Endometrium (tissue), 2 donors: ENCODE measurements around the gene MEX3A.
"Not testable (repeated sequence)": the region's sequence is repeated elsewhere in the genome, so short reads cannot be mapped to it uniquely, and the experiment has no call there.

Experiments
- FAIRE-seq: peaks from 2 replicates; lab custom pipeline; 2012; peaks lifted over from hg19 to GRCh38; lab: Jason Lieb, UNC
- donor health status: control.
- donor health status: control.

MEX3A gene

GRCh38 chr1:156082309-156083091 lies at the start of gene MEX3A:
Gene MEX3A, minus strand, starts transcription at chr1:156082465. Its CDS starts 467 bp downstream, at chr1:156081998.
- FAIRE-seq: no peak

- FAIRE-seq: no peak
Measured at GRCh38 chr1:156130578-156130942, 48.3 kb upstream of the MEX3A start.

- no peak for FAIRE-seq
Measured at GRCh38 chr1:156129687-156130577, 47.7 kb upstream of the MEX3A start.

- FAIRE-seq: no peak
Measured at GRCh38 chr1:156128654-156129597, 46.7 kb upstream of the MEX3A start.

GRCh38 chr1:156128308-156128653 lies 46.0 kb upstream of the MEX3A start:
- FAIRE-seq: no peak

- FAIRE-seq: no peak
Measured at GRCh38 chr1:156126630-156127534, 44.6 kb upstream of the MEX3A start.

- no peak for FAIRE-seq
Measured at GRCh38 chr1:156126043-156126629, 43.9 kb upstream of the MEX3A start.

- not testable (repeated sequence) for FAIRE-seq
Measured at GRCh38 chr1:156125544-156125943, 43.3 kb upstream of the MEX3A start.

- no peak for FAIRE-seq
Measured at GRCh38 chr1:156124557-156125483, 42.6 kb upstream of the MEX3A start.

GRCh38 chr1:156123356-156124196 lies 41.3 kb upstream of the MEX3A start:
- no peak for FAIRE-seq

GRCh38 chr1:156122519-156123355 lies 40.5 kb upstream of the MEX3A start:
- no peak for FAIRE-seq

- FAIRE-seq: no peak
Measured at GRCh38 chr1:156122086-156122485, 39.8 kb upstream of the MEX3A start.

GRCh38 chr1:156121457-156121856 lies 39.2 kb upstream of the MEX3A start:
- no peak for FAIRE-seq

GRCh38 chr1:156121005-156121404 lies 38.7 kb upstream of the MEX3A start:
- not testable (repeated sequence) for FAIRE-seq

- no peak for FAIRE-seq
Measured at GRCh38 chr1:156120318-156120717, 38.1 kb upstream of the MEX3A start.

GRCh38 chr1:156119503-156120209 lies 37.4 kb upstream of the MEX3A start:
- no peak for FAIRE-seq
